HG02852 (cell line): ENCODE measurements around the gene SFT2D2.

Source experiments
- ATAC-seq: cut with Tn5 transposase; IDR thresholded peaks from one replicate; pipeline ENCODE4 v1.9.1; 2021; ENCODE audit warnings: mild to moderate bottlenecking, moderate library complexity; ENCODE audit not compliant: unreplicated experiment

SFT2D2 gene

GRCh38 chr1:168221275-168221674 is 4.5 kb upstream of the SFT2D2 start:
- no peak for ATAC-seq

DNA sequence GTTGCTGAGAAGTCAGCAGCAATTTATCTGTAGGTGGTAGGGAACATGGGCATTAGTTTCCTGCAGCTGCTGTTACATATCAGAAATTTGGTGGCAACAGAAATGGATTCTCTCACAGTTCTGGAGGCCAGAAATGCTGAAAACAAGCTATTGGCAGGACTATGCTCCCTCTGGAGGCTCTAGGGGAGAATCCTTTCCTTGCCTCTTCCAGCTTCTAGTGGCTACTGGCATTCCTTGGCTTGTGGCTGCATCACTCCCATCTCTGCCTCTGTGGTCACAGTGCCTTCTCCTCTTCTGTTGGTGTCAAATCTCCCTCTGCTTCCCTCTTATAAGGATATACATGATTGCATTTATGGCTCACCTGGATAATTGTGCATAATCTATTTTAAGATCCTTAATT is 2.5 kb upstream of the SFT2D2 start:
- ATAC-seq, result no peak

- ATAC-seq, result no peak
Measured at GRCh38 chr1:168223681-168224540, 1.9 kb upstream of the SFT2D2 start.

GRCh38 chr1:168224991-168225390 is 813 bp upstream of the SFT2D2 start:
- ATAC-seq, result no peak

- ATAC-seq, result no peak
Measured at GRCh38 chr1:168227620-168228019, 1.8 kb downstream of the SFT2D2 start.

DNA sequence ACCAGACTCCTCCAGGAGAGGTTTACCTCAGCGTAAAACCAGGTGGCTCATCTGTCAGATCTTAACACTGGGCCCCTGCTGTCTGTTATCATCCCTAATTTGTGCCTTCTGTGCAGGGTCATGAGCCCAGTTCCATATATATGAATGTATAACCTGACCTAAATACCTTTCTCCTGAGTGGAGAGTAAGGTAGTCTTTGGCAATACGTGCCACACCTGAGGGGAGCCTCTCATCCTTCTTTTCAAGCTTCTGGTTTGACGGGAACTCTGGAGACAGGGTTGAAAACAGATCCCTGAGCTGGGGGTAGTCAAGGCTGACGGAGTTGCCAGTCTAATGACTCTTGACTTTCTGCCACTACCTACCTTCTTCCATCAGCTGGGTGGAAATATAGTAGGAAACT is 4.1 kb downstream of the SFT2D2 start:
- ATAC-seq, result no peak

DNA sequence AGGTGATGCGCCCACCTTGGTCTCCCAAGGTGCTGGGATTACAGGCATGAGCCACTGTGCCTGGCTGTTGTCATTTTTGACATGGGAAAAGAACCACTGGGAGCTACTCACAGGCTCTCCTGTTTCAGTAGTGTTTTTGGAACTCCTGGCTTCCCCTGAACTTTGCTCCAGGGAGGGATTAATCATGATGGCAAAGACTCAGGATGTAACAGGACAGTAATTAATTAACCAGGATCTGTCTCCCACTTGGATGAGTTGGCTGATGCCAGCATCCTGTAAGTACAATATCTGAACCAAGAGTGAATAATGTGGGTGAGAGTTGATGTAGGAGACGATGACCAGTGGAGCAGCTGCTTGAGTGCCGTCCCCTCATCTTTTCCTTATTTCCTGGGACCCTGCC is 4.9 kb downstream of the SFT2D2 start:
- ATAC-seq, result no peak

DNA sequence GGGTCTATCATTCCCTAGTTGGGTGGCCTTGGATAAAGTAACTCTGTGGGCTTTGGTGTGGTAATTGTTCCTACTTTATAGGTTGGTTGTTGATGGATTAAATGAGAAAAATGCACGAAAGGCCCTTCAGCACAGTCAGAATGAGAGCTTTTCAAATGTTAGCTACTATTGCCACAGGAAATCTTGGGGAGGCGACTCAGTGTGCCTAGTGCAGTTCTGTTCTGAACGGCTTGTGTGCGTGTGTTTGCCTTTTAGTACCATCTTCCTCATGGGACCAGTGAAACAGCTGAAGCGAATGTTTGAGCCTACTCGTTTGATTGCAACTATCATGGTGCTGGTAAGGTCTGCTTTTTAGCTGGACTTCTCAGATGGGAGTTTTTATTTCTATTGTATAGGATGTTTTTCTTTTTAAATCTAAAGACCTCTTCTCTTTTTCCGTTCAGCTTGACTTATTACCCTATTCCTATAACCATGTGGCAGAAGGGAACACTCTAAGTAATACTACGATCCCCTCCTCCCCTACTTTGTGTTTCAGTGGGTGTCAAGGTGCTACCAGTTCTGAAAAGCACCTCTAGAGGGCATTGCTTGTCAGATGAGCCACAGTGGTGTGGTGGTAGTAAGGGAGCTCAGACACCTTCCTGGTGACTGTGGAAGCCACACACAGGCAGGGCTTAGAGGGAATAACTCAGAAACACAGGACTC is 9.2 kb downstream of the SFT2D2 start:
- peak; percentile 85 for ATAC-seq

DNA sequence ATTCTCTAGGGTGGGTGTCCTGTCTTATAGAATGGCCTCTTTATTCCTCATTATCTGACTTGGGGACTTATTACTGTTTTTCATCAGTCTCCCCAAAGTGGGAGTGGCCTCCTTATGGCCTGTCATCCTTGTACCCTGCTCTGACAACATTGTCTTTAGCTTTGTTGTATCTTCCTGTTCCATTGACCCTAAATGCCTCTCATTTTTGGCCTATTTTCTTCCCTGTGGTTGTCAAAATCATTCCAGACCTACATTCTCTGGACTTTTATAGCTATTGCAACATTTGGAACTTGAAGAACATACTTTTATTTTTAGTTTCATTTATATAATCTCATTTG is 9.7 kb downstream of the SFT2D2 start:
- ATAC-seq, result peak; percentile 13

DNA sequence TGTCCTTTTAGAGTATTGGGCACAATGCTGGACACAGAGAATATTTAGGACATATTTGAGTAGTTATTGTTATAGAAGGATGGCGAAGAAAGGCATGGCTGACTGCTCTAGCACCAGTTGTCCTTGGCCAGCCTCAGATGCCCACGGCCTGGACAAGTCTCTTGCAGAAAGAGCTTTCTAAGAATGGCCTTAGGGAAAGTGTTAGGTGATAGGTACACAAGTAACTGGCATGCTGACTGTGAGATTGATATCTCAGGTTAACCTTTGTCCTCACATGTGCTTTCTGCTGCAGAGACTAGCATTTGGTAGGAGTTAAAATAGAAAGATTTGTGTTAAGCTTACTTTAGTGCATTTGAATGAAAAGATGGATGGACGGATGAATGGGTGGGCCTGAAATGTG is 10.1 kb downstream of the SFT2D2 start:
- ATAC-seq, result no peak

DNA sequence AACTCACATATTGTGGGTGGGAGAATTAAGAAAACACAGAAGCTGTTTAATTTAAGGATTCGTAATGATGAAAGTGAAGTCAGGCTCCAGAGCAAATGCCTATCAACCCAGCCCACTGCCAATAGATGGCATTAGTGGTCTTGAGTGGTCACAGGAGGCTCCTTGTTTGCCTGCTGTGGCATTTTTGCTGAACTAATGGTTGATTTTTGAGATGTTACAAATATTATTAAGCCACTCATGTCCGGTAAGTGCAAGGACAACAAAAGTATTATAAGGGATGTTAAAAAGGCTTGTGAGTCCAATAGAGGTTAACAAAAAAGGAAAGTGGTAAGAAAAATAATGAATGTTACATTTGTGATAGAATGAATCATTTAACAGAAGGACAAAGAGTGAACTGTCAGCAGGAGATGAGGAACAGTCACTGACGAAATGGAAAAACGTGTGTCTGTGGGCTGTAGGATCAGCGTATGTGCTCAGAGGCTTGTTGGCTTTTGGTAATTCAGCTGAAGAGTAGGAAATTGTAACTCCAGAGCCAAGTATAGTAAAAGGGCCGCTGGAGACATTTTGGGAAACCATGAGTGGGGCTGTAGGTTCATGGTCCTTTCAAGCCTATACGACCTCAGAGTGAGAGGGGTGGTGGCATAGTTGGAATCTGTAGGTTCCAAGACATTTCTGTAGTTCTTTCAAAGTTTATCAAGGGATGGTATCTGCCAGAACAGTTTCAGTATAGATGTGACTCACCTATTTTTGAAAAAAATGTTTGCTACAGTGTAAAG is 11.2 kb downstream of the SFT2D2 start:
- peak; percentile 65 for ATAC-seq

GRCh38 chr1:168243198-168243597 is 17.4 kb downstream of the SFT2D2 start:
- ATAC-seq, result no peak

DNA sequence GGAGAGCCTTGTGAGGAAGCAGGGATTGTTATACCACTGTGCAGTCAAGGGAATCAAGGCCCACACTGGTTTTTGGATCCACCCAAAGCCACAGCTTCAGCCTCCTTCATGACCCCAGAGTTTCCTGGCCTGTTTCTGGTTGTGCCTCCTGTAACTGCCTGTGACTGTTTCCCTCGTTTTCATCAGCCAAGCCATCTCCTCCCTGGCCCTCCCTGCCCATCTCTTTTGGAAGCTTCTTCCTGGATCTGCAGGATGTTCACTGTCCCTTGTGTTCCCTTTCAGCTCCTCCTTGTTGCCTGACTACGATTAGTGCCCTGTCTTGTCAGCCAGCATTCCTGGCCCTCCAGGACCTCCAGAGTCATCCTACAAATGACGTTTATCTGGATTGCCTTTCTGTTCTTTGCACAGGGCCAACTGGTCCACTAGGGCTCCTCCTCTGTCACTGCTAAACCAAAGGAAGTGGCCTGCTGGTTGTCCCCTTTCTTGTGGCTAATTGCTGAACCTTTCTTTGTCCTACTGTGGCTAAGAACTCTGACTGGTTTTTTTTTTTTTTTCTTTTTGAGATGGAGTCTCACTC is 17.9 kb downstream of the SFT2D2 start:
- no peak for ATAC-seq

DNA sequence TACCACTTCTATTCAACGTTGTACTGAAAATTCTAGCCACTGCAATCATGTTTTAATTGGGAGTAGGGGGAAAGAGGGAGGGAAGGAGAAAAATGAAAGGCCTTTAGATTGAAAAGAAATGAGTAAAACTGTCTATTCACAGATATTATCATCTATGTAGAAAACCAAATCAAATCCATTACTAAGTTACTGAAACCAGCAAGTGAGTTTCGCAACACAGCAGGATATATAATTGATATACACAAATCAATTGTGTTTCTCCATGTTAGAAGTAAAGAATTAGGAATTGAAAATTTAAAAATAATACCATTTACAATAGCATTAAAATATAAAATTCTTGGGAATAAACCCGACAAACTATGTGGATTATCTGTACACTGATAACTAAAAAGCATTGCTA is 19.2 kb downstream of the SFT2D2 start:
- ATAC-seq, result no peak

GRCh38 chr1:168246506-168246905 is 20.7 kb downstream of the SFT2D2 start:
- ATAC-seq, result no peak

- ATAC-seq, result no peak
Measured at GRCh38 chr1:168252204-168252733, 26.5 kb downstream of the SFT2D2 start.

- ATAC-seq, result no peak
Measured at GRCh38 chr1:168256164-168256563, 30.4 kb downstream of the SFT2D2 start.

DNA sequence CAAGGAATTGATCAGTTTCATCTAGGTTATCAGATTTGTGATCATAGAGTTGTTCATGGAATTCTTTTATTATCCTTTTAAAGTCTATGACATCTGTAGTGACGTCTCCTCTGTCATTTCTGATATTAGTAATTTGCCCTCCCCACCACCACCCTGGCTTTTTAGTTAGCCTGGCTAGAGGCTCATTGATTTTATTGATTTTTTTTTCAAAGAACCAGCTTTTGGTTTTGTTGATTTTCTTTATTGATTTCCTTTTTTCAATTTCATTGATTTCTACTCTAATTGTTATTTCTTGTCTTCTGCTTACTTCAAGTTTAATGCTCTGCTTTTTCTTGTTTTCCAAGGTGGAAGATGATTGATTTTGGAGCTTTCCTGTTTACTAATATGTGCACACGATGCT is 31.6 kb downstream of the SFT2D2 start:
- ATAC-seq, result no peak

DNA sequence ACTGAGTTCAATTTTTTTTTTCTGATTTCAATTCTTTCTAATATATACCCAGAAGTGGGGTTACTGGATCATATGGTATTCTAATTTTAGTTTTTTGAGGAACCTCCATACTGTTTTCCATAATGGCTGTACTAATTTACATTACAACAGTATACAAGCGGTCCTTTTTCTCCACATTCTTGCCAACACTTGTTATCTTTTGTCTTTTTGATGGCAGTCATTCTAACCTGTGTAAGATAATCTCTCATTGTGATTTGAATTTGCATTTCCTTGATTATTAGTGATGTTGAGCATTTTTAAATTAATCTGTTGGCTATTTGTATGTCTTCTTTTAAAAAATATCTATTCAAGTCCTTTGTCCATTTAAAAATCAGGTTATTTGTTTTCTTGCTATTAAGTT is 33.8 kb downstream of the SFT2D2 start:
- ATAC-seq, result no peak

GRCh38 chr1:168260393-168260792 is 34.6 kb downstream of the SFT2D2 start:
- no peak for ATAC-seq

DNA sequence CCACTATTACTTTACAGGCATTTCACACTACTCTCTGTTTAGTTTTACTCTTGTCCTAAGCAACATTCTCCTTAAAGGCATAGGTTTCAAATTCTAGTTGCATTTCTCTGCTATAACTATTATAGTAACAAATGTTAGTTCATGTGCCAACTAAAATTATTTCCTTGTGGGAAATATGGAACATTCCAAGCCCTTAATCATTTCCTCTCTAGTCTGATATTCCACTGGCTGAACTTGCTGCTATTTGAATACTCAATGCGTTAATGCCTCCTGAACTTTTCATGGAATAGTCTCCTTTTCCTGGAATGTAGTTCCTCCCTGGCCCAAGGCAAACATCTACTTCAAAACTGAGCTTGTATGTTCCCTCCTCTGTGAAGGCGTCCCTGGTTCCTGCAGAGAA is 35.6 kb downstream of the SFT2D2 start:
- no peak for ATAC-seq
